ENCODE results near the gene HINT3. TPM values are rescaled to one million over a fixed set of nuclear protein-coding genes. Genes with fewer than 3 reads are reported as not detected.

HINT3 gene
- total RNA-seq, 1 donor from 2014 or later, result 12.3 TPM

DNA sequence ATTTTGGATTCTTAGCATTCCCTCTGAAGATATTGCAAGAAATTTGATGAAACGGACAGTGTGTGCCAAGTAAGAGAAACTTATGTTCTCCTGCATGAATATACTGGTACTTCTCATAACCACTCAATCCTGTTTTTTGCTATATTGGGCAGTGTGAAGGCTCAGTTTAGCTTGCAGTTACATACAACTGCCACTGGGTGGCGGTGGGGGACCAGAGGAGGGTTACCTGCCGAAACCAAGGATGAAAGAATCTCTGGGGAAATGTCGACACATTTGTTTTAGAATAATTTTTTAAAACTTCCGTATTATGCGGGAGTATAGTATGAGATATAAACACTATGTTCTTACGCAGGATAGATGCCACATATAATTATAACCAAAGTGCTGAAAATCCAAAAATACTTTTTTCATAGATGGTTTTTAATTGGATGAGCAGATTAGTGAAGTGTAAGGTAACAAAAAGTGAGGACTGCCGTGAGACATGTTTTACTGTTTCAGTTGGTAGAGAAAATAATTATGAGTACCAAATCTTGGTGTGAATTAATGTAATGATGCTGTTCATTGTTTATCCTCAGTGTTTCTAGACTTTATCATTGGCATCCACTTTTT lies 39.5 kb downstream of the HINT3 start:
- H3K27me3 Mint-ChIP-seq (ENCODE audit: unreplicated experiment), result peaks cover 2% of the 10 kb centered on the region
- no peak overlapping the region for H3K27ac Mint-ChIP-seq (ENCODE audit: unreplicated experiment)
- H3K9me3 Mint-ChIP-seq (ENCODE audit: unreplicated experiment), result no peaks in the 10 kb centered on the region
- TF ChIP-seq, protein P1, sequence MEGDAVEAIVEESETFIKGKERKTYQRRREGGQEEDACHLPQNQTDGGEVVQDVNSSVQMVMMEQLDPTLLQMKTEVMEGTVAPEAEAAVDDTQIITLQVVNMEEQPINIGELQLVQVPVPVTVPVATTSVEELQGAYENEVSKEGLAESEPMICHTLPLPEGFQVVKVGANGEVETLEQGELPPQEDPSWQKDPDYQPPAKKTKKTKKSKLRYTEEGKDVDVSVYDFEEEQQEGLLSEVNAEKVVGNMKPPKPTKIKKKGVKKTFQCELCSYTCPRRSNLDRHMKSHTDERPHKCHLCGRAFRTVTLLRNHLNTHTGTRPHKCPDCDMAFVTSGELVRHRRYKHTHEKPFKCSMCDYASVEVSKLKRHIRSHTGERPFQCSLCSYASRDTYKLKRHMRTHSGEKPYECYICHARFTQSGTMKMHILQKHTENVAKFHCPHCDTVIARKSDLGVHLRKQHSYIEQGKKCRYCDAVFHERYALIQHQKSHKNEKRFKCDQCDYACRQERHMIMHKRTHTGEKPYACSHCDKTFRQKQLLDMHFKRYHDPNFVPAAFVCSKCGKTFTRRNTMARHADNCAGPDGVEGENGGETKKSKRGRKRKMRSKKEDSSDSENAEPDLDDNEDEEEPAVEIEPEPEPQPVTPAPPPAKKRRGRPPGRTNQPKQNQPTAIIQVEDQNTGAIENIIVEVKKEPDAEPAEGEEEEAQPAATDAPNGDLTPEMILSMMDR (IDR thresholded peaks at IDR 0.05; ENCODE audit: unreplicated experiment), result peak; percentile 97
- peaks cover 4% of the 10 kb centered on the region for H3K36me3 Mint-ChIP-seq (ENCODE audit: low read depth, unreplicated experiment)
- H3K4me1 Mint-ChIP-seq (ENCODE audit: unreplicated experiment), result no peaks in the 10 kb centered on the region
- H3K4me3 Mint-ChIP-seq (ENCODE audit: unreplicated experiment), result no peak overlapping the region
- DNase-seq (ENCODE audit: low spot score), result peak; percentile 69

DNA sequence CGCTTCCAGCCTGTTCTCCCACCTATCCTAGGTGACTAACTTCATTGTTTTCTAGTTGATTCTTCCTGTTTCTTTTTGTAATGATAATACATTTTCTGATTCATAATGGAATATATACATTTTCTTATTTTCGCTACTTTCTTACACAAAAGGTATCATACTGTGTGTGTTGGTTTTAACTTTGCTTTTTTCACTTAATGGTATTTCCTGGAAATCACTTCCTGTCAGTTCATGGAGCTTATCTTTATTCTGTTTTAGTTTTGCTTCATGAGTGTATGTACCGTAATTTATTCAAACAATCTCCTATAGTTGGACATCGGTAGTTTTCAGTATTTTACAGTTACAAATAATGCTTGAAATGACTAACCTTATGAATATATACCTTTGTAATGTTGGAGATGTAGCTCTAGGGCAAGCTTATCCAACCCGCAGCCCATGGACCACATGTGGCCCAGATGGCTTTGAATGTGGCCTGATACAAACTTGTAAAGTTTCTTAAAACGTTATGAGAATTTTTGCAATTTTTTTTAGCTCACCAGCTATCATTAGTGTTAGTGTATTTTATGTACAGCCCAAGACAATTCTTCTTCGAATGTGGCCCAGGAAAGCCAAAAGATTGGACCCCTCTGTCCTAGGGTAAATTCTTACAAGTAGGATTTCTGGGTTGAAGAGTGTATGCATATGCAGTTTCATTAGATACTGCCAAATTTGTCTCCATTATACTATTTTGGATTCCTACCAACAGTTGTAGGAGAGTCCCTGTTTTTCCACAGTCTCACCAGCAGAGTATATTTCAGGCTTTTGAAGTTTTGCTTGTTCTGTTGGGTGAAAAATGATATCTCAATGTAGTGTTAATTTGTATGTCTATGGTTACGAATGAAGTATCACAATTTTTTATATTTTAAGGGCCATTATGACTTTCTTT lies 46.4 kb downstream of the HINT3 start:
- no peak overlapping the region for H3K27ac Mint-ChIP-seq (ENCODE audit: unreplicated experiment)
- TF ChIP-seq, protein P1 (IDR thresholded peaks at IDR 0.05; ENCODE audit: unreplicated experiment), result no peak
- H3K27me3 Mint-ChIP-seq (ENCODE audit: unreplicated experiment), result no peaks in the 10 kb centered on the region
- DNase-seq (ENCODE audit: low spot score), result no peak
- H3K4me1 Mint-ChIP-seq (ENCODE audit: unreplicated experiment), result peaks cover 7% of the 10 kb centered on the region
- H3K9me3 Mint-ChIP-seq (ENCODE audit: unreplicated experiment), result no peaks in the 10 kb centered on the region
- no peak overlapping the region for H3K4me3 Mint-ChIP-seq (ENCODE audit: unreplicated experiment)
- H3K36me3 Mint-ChIP-seq (ENCODE audit: low read depth, unreplicated experiment), result peaks cover 4% of the 10 kb centered on the region

DNA sequence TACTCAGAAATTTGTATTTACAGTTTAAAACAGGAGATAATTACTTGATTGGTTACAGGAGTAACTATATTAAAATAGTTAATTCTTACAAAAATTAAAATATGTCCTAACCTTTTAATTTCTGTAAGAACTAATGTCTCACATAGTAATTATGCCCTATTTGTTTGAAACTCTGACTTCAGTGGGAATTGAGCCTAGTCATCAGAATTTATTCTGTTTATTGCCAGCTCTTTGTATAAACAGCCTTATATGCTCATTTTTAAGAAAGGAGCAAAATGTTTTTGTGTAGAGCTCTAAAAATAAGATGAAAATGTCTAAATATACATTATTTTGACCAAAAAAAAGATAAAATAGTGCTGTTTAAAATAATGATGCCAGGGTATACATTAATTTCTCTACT lies 51.2 kb downstream of the HINT3 start:
- H3K27me3 Mint-ChIP-seq (ENCODE audit: unreplicated experiment), result no peaks in the 10 kb centered on the region
- TF ChIP-seq, protein P1 (IDR thresholded peaks at IDR 0.05; ENCODE audit: unreplicated experiment), result no peak
- no peaks in the 10 kb centered on the region for H3K9me3 Mint-ChIP-seq (ENCODE audit: unreplicated experiment)
- no peak overlapping the region for H3K27ac Mint-ChIP-seq (ENCODE audit: unreplicated experiment)
- peaks cover 4% of the 10 kb centered on the region for H3K36me3 Mint-ChIP-seq (ENCODE audit: low read depth, unreplicated experiment)
- no peak overlapping the region for H3K4me3 Mint-ChIP-seq (ENCODE audit: unreplicated experiment)
- no peak for DNase-seq (ENCODE audit: low spot score)
- H3K4me1 Mint-ChIP-seq (ENCODE audit: unreplicated experiment), result peaks cover 1% of the 10 kb centered on the region

DNA sequence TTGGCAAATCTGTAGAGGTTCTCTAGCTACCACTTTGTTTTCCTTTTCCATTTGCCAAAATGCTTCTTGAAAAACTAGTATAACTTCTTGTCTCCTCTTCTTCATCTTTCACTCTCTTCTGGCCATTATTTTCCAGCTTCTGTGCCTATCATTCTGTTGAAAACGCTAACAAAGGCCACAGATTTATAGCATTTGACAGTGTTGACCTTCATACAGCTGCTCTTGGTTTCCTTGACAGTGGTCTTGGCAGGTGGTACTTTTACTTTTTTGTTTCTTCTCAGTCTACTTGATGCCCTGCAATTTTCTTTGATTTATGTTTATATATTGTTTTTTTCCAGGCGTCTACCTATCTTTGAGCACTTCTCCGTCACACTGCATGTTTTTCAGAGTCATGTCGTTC lies 53.5 kb downstream of the HINT3 start:
- no peaks in the 10 kb centered on the region for H3K27me3 Mint-ChIP-seq (ENCODE audit: unreplicated experiment)
- no peaks in the 10 kb centered on the region for H3K9me3 Mint-ChIP-seq (ENCODE audit: unreplicated experiment)
- TF ChIP-seq, protein P1 (IDR thresholded peaks at IDR 0.05; ENCODE audit: unreplicated experiment), result no peak
- H3K4me1 Mint-ChIP-seq (ENCODE audit: unreplicated experiment), result no peaks in the 10 kb centered on the region
- no peak overlapping the region for H3K4me3 Mint-ChIP-seq (ENCODE audit: unreplicated experiment)
- peaks cover 6% of the 10 kb centered on the region for H3K36me3 Mint-ChIP-seq (ENCODE audit: low read depth, unreplicated experiment)
- DNase-seq (ENCODE audit: low spot score), result no peak
- H3K27ac Mint-ChIP-seq (ENCODE audit: unreplicated experiment), result no peak overlapping the region

DNA sequence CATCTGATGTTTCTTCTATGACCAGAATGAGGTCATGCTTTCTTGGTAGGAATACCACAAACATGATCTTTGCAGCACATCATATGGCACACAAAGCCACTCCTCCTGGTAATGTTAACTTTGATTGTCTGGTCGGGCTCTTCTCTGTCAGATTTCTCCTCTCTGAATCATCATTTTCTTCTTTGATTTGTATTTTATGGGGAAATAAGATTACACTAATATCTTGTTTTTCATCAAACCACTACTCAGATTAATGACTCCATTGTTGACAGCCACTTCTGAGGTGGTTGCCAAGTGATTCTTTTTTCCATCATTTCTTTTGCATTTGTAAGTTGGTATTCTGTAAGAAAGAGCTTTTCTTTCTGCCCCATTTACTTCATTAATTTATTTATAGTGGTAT lies 59.3 kb downstream of the HINT3 start:
- Mint-ChIP-seq H3K9me3 (ENCODE audit: unreplicated experiment) (no peaks in the 10 kb centered on the region), H3K36me3 (ENCODE audit: low read depth, unreplicated experiment) (peaks cover 7% of the 10 kb centered on the region), H3K27me3 (ENCODE audit: unreplicated experiment) (no peaks in the 10 kb centered on the region), H3K4me1 (ENCODE audit: unreplicated experiment) (no peaks in the 10 kb centered on the region), H3K4me3 (ENCODE audit: unreplicated experiment) (no peak overlapping the region), H3K27ac (ENCODE audit: unreplicated experiment) (no peak overlapping the region)
- TF ChIP-seq, protein P1 (IDR thresholded peaks at IDR 0.05; ENCODE audit: unreplicated experiment), result no peak
- no peak for DNase-seq (ENCODE audit: low spot score)
